GM21723 (cell line): ENCODE results near the gene MRGPRF.

Experiments
- ATAC-seq: cut with Tn5 transposase; IDR thresholded peaks from one replicate; pipeline ENCODE4 v1.9.1; 2021; ENCODE audit warnings: mild to moderate bottlenecking, moderate library complexity; ENCODE audit not compliant: unreplicated experiment

Gene MRGPRF

DNA sequence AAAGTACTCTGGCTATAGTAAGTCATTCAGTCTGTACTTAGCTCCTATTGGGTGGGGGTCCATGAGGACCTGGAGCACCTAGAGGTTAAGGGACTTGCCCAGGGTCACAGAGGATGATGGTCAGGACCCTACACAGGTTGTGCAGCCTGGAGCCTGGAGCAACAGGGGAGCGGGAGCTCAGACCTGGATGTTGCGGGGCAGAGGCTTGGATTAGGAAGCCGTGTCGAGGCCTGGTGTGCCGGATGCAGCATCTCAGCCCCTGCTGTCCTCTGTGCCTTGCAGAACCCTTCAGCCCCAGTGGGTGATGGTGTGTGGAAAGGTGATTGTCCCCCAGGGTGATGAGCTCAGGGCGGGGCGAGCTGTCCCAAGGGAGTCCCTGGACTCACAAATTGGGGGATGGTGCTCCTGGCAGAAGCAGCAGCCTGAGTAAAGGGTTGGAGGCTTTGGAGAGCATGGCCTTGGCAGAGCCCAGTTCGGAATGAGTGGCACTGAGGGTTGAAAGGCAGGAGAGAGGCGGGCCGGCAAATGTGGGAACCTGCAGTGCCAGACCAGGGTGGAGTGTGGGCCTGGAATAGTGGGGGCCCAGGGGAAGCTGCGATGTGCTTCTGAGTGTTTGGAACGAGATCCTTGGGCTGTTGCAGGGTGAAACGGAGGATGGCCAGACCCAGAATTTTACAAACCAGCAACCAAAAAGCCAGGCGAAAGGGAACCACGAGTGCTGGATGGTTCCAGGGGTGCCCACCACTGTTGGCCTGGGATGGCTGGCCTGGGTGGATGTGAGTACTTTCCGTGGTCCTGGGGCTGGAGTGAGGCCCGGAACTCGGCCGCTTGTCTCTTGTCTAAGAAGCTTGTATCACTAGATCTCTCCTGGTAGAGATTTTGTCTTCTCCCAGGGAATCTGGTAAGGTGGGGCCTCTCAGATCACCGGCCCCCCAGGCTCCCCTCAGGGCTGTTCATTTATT is 38.6 kb upstream of the MRGPRF start:
- no peak for ATAC-seq

GRCh38 chr11:69050592-69051380 is 37.7 kb upstream of the MRGPRF start:
- ATAC-seq, result no peak

GRCh38 chr11:69049490-69049867 is 36.4 kb upstream of the MRGPRF start:
- no peak for ATAC-seq

DNA sequence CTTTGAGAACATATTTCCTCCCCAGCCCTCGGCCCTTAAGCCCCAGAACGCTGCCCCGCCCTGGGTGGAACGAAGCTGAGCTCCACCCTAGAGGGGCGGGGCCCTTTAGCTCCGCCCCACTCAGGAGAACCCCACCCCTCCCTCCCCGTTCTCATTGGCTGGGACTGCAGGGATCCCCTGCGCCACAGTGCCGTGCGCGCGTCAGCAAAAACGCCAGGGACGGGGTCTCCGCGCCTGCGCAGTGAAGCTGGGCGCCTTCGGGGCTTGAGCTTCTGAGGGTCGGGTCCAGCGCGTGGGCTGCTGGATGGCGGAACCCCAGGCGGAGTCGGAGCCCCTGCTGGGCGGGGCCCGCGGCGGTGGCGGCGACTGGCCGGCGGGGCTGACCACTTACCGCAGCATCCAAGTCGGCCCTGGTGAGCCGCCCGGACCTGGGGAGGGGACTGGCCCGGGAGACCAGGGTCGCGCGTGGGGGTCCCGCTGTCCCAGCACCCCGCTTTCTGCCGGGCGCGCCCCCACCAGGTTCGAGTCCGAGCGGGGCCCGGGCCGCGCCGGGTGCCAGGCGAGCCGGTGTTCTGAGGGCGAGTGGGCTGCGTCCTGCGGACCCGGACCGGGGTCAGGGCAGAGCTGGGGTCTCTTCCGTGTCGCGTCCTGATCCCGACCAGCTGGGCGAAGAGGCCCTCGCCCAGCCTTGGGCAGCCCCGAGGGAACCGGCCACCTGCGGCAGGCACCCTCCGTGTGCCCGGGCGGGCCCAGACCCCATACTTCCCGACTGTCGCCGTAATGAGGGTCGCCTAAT is 35.8 kb upstream of the MRGPRF start, which contains the start of gene TPCN2:
Gene TPCN2, plus strand, starts transcription at position 239 of the 796 bp plus-strand sequence. Its CDS starts 66 bp downstream, at position 305.
- peak; percentile 74 for ATAC-seq

DNA sequence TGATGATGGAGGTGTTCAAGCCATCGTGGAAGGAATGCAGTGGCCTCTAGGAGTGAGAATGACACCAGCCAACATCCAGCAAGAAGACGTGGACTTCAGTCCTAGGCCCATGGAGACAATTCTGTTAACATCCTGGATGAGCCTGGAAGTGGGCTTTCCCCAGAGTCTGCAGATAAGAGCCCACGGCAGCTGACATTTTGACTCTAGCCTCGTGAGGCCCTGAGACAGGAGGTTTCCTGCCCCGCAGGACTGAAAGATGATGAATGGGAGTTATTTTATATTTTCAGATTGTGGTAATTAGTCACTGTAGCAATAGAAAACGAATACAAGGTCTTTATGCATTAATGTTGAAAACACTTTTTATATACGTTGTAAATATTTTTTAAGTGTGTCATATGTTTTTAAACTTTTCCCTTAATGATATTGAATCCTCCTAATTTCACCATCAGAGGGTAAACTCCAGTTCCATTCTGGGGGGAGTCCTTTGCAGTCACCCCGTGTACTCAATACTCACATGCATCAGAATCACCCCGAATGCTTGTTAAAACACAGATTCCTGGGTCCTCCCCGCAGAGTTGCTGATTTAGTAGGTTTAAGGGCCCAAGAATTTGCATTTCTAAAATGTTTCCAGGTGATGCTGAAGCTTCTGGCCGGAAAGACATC is 35.1 kb upstream of the MRGPRF start:
- ATAC-seq, result no peak

DNA sequence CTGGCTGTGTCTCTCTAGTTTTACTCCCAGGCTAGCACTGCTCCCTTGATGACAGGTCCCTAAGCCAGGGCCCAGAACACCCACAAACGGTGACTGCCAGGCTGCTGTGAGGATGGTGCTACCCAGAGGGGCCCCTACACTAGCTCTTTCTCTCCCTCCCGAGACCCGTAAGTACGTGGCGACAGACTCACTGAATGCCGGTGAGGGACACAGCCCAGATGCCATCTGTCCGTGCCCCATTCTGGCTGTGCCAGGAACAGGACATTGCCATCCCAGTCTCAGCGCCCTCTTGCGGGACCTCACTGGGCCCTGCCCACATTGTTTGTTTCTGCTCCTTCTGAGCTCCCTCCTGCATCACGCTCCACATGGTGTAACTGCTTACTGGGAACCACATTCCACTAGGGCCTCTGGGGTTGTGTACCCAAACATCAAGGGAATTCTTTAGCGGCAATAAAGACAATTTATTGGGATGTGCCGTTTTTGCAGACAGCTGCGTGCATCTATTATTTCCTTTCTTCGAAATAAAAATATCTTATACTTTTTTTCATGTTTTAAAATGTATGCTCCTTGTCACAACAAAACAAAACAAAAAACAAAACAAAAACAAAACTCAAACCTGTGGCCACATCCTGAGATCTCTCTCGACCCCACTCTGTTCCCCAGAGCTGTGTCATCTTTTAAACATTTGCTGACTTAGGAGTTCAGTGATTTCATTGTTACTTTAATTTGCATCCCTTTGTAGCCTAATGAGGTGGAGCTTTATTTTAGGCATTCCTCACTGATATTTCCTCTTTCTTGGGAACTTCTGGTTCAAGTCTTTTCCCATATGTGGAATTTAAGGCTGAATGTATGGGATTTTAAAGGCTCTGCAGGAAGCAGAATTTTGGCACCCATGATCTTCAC is 31.3 kb upstream of the MRGPRF start:
- no peak for ATAC-seq

GRCh38 chr11:69041516-69041915 is 28.5 kb upstream of the MRGPRF start:
- ATAC-seq, result no peak

GRCh38 chr11:69040581-69041260 is 27.7 kb upstream of the MRGPRF start:
- no peak for ATAC-seq

GRCh38 chr11:69040051-69040450 is 27.0 kb upstream of the MRGPRF start:
- no peak for ATAC-seq

DNA sequence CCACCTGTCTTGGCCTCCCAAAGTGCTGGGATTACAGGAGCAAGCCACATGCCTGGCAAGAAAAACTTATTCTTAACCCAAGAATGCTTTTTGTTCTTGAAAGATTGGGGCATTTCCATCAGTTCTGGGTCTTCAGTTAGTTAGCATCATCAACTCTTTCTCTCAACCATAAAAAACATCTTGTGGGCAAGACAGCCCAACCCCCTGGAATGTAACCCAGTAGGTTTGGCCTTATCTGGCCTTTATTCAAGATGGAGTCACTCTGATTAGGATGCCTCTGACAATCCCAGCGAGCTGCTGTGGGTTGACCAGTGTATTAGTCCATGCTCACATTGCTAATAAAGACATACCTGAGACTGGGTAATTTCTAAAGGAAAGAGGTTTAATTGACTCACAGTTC is 26.5 kb upstream of the MRGPRF start:
- no peak for ATAC-seq

DNA sequence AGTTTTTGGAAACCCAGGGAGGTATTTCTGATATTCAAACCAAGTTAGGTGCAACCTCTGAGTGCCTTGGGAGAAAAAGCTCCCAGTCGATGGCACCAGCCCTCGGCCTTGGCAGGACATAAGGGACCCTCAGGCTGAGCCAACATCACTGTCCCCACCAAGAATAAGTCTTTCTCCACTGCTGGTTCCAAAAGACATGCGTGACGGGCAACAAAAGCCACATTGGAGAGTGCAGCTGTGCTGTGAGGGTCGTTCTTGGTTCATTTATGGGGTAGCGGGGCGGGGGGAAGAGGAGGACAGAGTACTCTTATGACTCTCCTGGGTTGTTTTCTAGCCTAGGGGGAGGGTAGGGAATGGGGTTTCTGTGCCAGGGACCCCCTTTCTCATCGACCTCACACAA is 24.5 kb upstream of the MRGPRF start:
- ATAC-seq, result no peak

DNA sequence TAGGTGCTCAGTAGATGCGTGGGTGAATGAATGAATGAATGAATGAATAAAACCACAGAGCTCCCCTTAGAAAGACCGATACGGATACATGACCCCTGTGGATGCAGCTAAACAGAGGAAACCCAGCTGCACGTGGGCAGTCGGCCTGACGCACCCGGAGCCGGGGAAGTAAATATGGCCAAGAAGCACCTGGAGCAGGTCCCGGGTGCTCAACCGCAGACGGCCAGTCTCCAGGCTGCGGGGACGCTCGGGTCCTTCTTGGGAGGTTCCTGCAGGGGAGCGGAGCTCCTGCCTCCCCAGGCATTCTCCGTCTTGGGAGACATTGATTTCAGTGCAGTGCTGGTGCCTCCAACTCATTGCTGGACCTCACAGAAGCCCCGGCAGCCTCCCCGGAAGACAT is 24.0 kb upstream of the MRGPRF start:
- ATAC-seq, result no peak

DNA sequence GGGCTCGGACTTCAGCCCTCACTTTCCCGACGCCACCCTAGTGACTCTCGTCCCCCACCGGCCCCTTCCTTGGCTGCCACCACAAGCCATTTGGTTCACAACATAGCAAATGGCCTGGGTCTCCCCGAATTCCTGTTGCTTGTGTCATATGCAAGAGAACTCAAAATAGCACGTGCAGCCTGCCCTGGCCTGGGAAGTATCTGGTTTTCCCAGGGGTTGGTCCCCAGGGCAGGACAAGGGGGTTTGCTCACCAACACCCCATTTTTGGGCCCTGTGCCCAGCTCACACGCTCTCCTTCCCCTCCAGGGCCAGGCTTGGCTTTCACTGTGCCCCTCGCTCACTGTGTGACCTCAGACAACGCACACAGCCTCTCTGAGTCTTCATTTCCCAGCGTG is 22.9 kb upstream of the MRGPRF start:
- ATAC-seq, result no peak

DNA sequence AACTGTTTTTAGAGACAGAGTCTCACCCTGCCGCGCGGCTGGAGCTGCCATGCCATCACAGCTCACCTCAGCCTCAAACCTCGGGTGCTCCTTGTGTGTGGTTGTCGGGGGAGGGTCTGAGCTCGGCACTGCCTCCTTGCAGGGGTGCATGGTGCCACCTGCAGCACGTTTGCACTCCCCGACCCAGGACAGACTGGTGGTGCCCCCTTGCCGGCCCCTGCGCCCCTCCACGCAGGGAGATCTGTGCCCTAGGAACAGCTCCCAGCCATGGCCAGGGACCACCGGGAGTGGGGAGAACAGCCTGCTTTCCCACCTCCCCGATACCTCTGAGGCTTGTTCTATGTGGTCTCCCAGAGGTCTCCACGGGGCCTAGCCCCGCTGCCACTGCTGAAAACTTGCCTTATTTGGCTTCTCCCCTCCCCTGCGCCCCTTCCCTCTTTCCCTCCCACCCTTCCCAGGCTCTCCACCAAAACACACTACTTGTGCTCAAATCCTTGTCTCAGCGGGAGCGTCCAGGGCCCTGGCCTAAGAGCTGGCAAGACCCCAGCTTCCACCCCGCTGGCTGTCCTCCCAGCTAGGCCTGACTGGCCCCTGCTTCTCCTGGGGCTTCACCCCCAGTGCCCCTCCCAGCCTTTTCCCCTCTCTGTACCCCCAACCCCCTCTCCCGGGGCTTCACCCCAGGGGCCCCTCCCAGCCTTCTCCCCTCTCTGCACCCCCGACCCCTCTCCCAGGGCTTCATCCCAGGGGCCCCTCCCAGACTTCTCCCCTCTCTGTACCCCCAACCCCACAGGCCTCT is 22.3 kb upstream of the MRGPRF start:
- ATAC-seq, result no peak

GRCh38 chr11:69034123-69034867 is 21.2 kb upstream of the MRGPRF start:
- ATAC-seq, result no peak

GRCh38 chr11:69033431-69033830 is 20.4 kb upstream of the MRGPRF start:
- no peak for ATAC-seq

GRCh38 chr11:69032833-69033232 is 19.8 kb upstream of the MRGPRF start:
- no peak for ATAC-seq
